Measurements from ENCODE around the gene IQSEC2.

DNA sequence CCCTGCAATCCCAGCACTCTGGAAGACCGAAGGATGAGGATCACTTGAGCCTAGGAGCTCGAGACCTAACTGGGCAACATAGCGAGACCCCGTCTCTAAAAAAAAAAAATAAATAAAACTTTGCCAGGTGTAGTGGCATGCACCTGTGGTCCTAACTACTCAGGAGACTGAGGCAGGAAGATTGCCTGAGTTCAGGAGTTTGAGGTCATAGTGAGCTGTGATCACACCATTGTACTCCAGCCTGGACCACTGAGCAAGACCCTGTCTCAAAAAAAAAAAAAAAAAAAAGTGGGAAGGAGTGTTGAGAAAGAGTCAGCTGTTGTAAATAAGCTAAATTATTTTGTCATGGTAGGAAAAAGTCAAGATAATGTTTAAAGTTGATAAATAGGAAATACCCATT is 27.5 kb upstream of the IQSEC2 start:
- TF ChIP-seq TAF1 (IDR thresholded peaks at IDR 0.05; ENCODE audit: borderline replicate concordance, low read depth, low read length) = no peak
- TF ChIP-seq POLR2AphosphoS5 (IDR thresholded peaks at IDR 0.05; ENCODE audit: low read depth, low read length) = no peak

Measured in GM12892 (cell line).